Measurements from ENCODE around the gene EEF1A2. TPM values are rescaled to one million over a fixed set of nuclear protein-coding genes. Genes with fewer than 3 reads are reported as not detected.
A peak's percentile ranks its signal among the peaks of the same experiment; 100 is the strongest.

Gene EEF1A2
- total RNA-seq (2022) (25.2 and 32.0 TPM in 2 replicates), Bru-seq, nascent RNA (percentile 35 among the genes with signal in this experiment), BruChase-seq, experiment 1, labeled RNA remaining after a 2-hour chase (percentile 40 among the genes with signal in this experiment), BruChase-seq, experiment 2, labeled RNA remaining after a 6-hour chase (percentile 54 among the genes with signal in this experiment)
- long read RNA-seq, transcript EEF1A2-201 (8 exons, 2,014 nt), result major isoform, 13 of 17 reads
- long read RNA-seq, partial matches to known transcripts, result 3 of 17 reads
- long read RNA-seq, other reads (novel, unspliced or antisense), result 1 of 17 reads

GRCh38 chr20:63498960-63499337 is at the start of gene EEF1A2:
EEF1A2 (minus strand) TSS chr20:63499083; CDS start chr20:63497763, 1,320 bp downstream.
- intact Hi-C loops (cut with micrococcal nuclease; ENCODE audit: unreplicated experiment), result no loop called here

GRCh38 chr20:63548542-63548941 is 49.7 kb upstream of the EEF1A2 start:
- Mint-ChIP-seq H3K27me3 (ENCODE audit: insufficient read depth, unreplicated experiment) (no peaks in the 10 kb centered on the region), H3K4me1 (ENCODE audit: low read depth, unreplicated experiment) (peaks cover 19% of the 10 kb centered on the region), H3K4me3 (ENCODE audit: unreplicated experiment) (no peak overlapping the region), H3K36me3 (ENCODE audit: insufficient read depth, unreplicated experiment) (no peaks in the 10 kb centered on the region), H3K9me3 (ENCODE audit: unreplicated experiment) (no peaks in the 10 kb centered on the region), H3K27ac (ENCODE audit: unreplicated experiment) (no peak overlapping the region)
- Histone ChIP-seq H3K4me1 (peaks cover 28% of the 10 kb centered on the region), H3K4me3 (ENCODE audit: low read depth, low read length) (no peak overlapping the region), H3K36me3 (ENCODE audit: control insufficient read depth, insufficient read depth, low read length) (no peaks in the 10 kb centered on the region), H3K9me3 (peaks cover 4% of the 10 kb centered on the region), H3K27me3 (replicated peaks; ENCODE audit: control insufficient read depth, insufficient read depth, low read length) (no peaks in the 10 kb centered on the region)
- BruUV-seq (replicated peaks), result no TSS peak
- TF ChIP-seq, protein P1, sequence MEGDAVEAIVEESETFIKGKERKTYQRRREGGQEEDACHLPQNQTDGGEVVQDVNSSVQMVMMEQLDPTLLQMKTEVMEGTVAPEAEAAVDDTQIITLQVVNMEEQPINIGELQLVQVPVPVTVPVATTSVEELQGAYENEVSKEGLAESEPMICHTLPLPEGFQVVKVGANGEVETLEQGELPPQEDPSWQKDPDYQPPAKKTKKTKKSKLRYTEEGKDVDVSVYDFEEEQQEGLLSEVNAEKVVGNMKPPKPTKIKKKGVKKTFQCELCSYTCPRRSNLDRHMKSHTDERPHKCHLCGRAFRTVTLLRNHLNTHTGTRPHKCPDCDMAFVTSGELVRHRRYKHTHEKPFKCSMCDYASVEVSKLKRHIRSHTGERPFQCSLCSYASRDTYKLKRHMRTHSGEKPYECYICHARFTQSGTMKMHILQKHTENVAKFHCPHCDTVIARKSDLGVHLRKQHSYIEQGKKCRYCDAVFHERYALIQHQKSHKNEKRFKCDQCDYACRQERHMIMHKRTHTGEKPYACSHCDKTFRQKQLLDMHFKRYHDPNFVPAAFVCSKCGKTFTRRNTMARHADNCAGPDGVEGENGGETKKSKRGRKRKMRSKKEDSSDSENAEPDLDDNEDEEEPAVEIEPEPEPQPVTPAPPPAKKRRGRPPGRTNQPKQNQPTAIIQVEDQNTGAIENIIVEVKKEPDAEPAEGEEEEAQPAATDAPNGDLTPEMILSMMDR (IDR thresholded peaks at IDR 0.05; ENCODE audit: insufficient read depth in 1 of 2, low read depth in 1 of 2, low read length in 1 of 2, severe bottlenecking in 1 of 2, unreplicated experiment in 1 of 2), result no peak
- ChIA-PET CTCF (no interaction called here), POLR2A (no interaction called here)
- intact Hi-C loops (cut with micrococcal nuclease; ENCODE audit: unreplicated experiment), result no loop called here
- DNase-seq, result no peak

More at GRCh38 chr20:63498960-63499337, at the start of gene EEF1A2:
- no peaks in the 10 kb centered on the region for H3K27me3 ChIP-seq (replicated peaks; ENCODE audit: control insufficient read depth, insufficient read depth, low read length)
- Mint-ChIP-seq H3K36me3 (ENCODE audit: insufficient read depth, unreplicated experiment) (no peaks in the 10 kb centered on the region), H3K9me3 (ENCODE audit: unreplicated experiment) (no peaks in the 10 kb centered on the region), H3K4me1 (ENCODE audit: low read depth, unreplicated experiment) (no peaks in the 10 kb centered on the region), H3K27me3 (ENCODE audit: insufficient read depth, unreplicated experiment) (no peaks in the 10 kb centered on the region), H3K4me3 (ENCODE audit: unreplicated experiment) (peak within 1 kb of the TSS; percentile 66), H3K27ac (ENCODE audit: unreplicated experiment) (no peak within 1 kb of the TSS)
- ChIA-PET POLR2A (no interaction called here), CTCF (interaction anchor here (0.6 kb wide), 1 partner anchor 16 kb away, joined by 4 read pairs; no protein-coding TSS in a partner anchor)
- H3K36me3 ChIP-seq (ENCODE audit: control insufficient read depth, insufficient read depth, low read length), result no peaks in the 10 kb centered on the region
- TF ChIP-seq, protein P1 (IDR thresholded peaks at IDR 0.05; ENCODE audit: insufficient read depth in 1 of 2, low read depth in 1 of 2, low read length in 1 of 2, severe bottlenecking in 1 of 2, unreplicated experiment in 1 of 2), result peak; percentile 47
- DNase-seq, result peak; percentile 73 to 77
- peak within 1 kb of the TSS; percentile 58 for H3K4me3 ChIP-seq (ENCODE audit: low read depth, low read length)
- H3K4me1 ChIP-seq, result peaks cover 6% of the 10 kb centered on the region; the same call in 1 of the 2 replicates
- no peaks in the 10 kb centered on the region for H3K9me3 ChIP-seq
- BruUV-seq (replicated peaks), result no TSS peak

- Histone ChIP-seq H3K4me1 (peaks cover 28% of the 10 kb centered on the region), H3K36me3 (ENCODE audit: control insufficient read depth, insufficient read depth, low read length) (no peaks in the 10 kb centered on the region), H3K27me3 (replicated peaks; ENCODE audit: control insufficient read depth, insufficient read depth, low read length) (no peaks in the 10 kb centered on the region), H3K9me3 (peaks cover under 1% of the 10 kb centered on the region), H3K4me3 (ENCODE audit: low read depth, low read length) (no peak within 1 kb of the TSS)
- peaks cover 22% of the 10 kb centered on the region for H3K4me1 Mint-ChIP-seq (ENCODE audit: low read depth, unreplicated experiment)
- H3K27me3 Mint-ChIP-seq (ENCODE audit: insufficient read depth, unreplicated experiment), result no peaks in the 10 kb centered on the region
- no peaks in the 10 kb centered on the region for H3K36me3 Mint-ChIP-seq (ENCODE audit: insufficient read depth, unreplicated experiment)
- H3K4me3 Mint-ChIP-seq (ENCODE audit: unreplicated experiment), result no peak within 1 kb of the TSS
- H3K9me3 Mint-ChIP-seq (ENCODE audit: unreplicated experiment), result no peaks in the 10 kb centered on the region
- BruUV-seq (replicated peaks), result no TSS peak
- DNase-seq, result no peak
- CTCF ChIA-PET, result interaction anchor here (1.8 kb wide), 1 partner anchor 10 kb away, joined by 6 read pairs; no protein-coding TSS in a partner anchor
- POLR2A ChIA-PET, result no interaction called here
- TF ChIP-seq, protein P1 (IDR thresholded peaks at IDR 0.05; ENCODE audit: insufficient read depth in 1 of 2, low read depth in 1 of 2, low read length in 1 of 2, severe bottlenecking in 1 of 2, unreplicated experiment in 1 of 2), result no peak
- intact Hi-C loops (cut with micrococcal nuclease; ENCODE audit: unreplicated experiment), result no loop called here
- no peak within 1 kb of the TSS for H3K27ac Mint-ChIP-seq (ENCODE audit: unreplicated experiment)
Observed at GRCh38 chr20:63547725-63548480, 49.0 kb upstream of the EEF1A2 start, which contains the start of gene SRMS. SRMS (minus strand) TSS chr20:63547749; CDS start chr20:63547463, 286 bp downstream.

All from Caco-2 (cell line).